Activated CD8-positive, alpha-beta memory T cell treated with anti-CD3 and anti-CD28 coated beads for 1 hour (primary cell): ENCODE measurements around the gene NAA16.
"Not testable (repeated sequence)": the region's sequence is repeated elsewhere in the genome, so short reads cannot be mapped to it uniquely, and the experiment has no call there.

ENCODE experiments used
- DNase-seq, 2 donors: peaks; one replicate each; pipeline ENCODE4 v3.0.0-alpha.2; 2020; ENCODE audit warnings: low read depth in 1 of 2; ENCODE audit errors: extremely low read depth in 1 of 2

Gene NAA16

DNA sequence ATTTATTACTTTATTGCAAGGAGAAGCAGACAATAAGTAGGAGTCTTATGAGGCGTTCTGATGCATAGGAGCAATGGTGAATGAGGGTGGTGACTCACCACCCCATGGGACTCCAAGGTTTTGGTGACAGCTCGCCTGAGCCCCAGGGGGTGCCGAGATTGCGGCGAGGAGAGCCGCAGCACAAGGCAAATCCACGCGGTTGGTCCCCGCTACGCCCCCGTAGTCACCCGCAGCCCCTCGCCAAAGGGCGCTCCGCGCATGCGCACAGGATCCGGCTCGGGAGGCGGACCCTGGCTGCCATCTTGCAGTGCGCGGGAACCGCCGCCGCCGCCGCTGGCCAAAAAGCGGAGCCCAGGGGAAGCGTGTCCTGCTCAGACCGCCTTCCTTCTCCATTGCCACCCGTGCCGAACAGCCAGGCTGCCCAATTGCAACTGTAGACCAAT is at the start of gene NAA16:
Gene NAA16, plus strand, starts transcription at position 305 of the 443 bp plus-strand sequence. CDS start 262 bp downstream, outside the sequence.
- peak; percentile 92 to 93 for DNase-seq

DNA sequence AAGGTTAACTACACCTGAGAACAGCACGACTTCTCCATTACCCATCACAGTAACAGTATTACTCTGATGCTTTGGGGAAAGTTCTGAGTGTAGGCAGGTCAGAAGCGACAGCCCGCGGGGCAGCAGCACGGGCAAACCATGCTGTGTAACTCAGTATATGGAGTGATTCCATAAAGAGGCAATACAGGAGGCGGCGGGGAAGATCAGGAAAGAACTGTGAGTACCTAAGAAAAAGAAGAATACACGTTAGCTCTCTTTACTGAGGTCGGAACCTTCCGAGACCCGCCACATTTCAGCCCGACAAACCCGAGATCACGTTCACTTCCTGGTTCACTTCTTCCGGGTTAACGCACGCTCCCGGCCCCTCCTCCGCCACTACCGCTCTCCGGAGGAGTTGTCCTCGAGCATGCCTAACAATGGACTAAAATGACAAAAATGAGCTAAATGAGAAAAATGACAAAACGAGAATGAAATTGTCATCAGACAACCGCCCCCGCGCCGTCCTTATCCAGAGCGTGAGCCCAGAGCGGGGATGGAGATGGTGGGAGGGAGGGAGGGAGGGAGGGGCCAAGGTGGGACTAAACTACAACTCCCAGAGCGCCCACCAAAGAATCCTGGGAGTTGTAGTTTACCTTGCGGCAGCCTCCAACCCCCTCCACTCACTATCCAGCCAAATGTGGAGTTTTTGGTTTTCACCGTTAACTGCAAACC is 47.7 kb upstream of the NAA16 start, which contains the start of gene MTRF1:
Gene MTRF1, minus strand, starts transcription at position 316 of the 711 bp plus-strand sequence. CDS start 2,669 bp downstream, outside the sequence.
- DNase-seq, result peak; percentile 48 to 60

DNA sequence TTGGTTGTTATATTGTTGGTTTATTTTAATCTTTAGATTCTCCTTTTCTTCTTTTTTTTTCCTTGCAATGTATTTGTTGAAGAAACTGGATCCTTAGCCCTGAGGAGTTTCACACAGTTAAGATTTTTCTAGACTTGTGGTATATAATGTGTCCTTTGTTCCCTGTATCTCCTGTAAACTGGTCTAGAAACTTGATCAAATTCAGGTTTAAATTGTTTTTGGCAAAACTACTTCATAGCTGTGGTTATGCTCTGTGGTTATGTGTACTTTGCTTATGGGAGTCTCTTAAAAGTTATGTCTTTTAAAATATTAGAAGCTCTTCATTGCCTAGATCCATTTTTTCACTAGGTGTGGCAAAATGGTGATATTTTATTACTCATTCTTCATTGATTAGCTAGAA is 44.0 kb upstream of the NAA16 start:
- DNase-seq, result no peak

DNA sequence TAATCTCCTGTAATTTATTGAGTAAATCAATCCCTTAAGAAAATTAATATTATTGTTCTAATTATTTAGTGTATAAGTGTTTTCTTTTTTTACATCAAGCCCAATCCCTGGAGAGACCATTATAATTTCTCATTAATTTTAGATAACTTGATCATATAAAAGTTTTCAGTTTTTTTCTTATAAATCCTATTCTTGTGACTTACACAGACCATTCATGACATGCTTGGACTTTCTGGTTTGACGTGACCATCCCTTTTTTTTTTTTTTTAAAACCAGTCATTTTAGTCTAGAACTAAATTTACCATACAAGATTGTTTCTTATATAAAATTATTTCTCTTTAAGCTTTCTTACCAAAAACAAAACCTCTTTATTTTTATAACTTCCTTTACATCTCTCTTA is 42.3 kb upstream of the NAA16 start:
- DNase-seq, result no peak

DNA sequence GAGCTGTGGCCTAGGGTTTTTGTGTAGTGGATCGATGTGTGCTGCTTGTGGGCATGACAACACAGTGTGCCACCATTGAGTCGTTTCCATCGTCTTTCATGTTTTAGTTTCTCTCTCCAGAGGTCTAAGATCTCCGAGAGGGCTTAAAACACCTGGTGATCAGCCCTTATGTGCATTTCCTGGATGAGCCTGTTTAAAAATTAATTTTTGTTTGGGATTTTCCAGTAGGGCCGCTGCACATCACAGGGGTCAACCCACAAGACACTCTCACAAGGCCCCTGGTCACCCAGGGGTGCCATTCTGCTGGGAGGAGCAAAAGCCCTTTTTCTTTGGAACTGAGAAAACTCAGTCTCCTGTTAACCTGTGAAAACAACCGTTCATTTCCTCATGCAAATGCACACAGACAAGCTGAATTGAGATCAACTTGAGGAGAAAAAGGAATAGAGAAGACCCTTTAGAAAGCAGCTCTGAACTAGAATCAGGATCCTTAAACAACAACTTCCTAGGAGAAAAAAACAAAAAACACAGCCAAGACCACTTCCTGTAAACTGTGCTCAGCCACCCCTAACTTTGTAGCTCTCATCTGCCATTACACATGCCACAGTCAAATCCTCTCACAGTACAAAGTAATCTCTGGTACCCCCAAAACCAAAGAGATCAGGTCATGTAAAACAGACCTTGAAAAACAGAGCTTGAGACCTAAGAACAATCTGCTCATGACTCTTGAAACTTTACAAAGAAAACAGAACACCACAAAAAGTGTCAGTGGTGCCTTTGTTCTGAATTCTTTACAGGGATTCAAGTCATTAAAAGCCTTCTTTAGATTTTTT is 39.4 kb upstream of the NAA16 start:
- DNase-seq, result no peak

DNA sequence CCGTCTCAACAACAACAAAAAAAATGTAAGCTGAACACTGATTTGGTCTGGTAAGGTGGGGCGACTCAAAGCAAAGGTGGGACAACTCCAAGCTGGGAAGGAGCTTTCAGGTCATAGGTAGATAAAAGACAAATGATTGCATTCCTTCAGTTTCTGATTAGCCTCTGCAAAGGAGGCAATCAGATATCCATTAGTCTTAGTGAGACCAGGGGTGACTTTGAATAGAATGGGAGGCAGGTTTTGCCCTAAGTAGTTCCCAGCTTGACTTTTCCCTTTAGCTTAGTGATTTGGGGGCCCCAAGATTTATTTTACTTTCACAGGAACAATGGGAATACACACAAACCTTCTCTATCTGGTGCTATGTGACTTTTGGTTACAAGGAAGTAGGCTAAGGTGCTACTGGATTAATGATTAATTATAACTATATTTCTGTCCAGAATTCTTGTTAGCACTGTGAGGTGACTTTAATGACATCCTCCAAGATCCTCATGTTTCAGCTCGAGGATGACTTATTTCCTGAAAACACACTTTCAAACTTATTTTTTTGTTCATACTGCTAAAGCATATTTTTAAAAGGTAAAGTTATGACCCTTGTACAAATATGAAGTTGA is 37.1 kb upstream of the NAA16 start:
- DNase-seq, result no peak

DNA sequence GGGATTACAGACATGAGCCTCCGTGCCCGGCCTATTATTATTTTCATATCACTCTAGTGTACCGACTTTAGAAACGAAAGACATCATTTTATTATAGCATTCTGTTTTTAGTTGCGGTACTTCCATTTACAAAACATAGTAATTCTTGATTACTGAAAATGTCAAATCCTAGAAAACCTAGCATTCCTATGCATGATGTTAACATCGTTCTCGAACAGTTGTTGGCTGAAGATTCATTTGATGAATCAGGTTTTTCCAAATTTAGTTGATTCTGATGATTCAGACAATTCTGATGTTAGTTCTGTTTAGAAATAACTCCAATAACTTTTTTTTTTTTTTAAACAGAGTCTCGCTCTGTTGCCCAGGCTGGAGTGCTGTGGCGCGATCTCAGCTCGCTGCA is 36.2 kb upstream of the NAA16 start:
- DNase-seq, result no peak

DNA sequence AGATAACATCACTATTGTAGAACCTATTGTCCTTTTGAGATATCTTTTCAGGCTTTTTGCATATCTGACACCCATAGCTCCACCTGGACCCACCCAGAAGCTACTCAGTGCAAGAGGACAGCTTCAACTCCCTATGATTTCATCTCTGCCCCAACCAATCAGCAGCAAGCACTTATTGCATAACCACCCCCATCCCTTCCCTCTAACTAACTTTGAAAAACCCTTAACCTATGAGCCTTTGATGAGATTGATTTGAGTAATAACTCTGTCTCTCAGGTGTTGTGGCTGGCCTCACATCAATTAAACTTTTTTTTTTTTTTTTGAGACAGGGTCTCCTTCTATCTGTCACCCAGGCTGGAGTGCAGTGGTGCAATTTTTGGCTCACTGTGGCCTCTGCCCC is 34.2 kb upstream of the NAA16 start:
- DNase-seq, result no peak

DNA sequence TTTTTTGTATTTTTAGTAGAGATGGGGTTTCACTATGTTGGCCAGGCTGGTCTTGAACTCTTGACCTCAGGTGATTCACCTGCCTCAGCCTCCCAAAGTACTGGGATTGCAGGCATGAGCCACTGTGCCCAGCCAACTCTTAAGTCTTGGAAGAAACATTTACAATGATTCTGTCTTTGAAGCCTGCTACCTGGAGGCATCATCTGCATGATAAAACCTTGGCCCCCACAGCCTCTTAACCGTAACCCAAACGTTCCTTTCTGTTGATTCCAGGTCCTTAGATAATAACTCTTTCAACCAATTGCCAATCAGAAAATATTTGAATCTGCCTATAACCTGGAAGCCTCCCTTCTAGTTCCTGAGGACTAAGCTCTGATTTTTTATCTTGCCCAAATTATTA is 31.9 kb upstream of the NAA16 start:
- DNase-seq, result not testable (repeated sequence)

DNA sequence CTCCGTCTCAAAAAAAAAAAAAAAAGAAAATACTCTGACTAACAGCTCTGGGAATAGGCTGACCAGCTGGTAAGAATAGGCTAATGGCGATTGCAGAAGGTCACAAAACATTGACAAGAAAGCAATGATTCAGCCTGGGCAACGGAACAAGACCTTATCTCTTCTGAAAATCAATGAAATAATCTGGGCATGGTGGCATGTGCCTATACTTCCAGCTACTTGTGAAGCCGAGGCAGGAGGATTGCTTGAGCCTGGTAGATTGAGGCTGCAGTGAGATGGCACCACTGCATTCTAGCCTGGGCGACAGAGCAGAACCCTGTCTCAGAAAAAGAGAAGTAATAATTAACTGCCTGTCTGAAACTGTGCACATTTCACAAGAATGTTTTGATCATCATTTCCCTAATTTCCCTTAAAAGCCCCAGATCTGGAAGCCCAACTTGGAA is 28.9 kb upstream of the NAA16 start:
- no peak for DNase-seq

DNA sequence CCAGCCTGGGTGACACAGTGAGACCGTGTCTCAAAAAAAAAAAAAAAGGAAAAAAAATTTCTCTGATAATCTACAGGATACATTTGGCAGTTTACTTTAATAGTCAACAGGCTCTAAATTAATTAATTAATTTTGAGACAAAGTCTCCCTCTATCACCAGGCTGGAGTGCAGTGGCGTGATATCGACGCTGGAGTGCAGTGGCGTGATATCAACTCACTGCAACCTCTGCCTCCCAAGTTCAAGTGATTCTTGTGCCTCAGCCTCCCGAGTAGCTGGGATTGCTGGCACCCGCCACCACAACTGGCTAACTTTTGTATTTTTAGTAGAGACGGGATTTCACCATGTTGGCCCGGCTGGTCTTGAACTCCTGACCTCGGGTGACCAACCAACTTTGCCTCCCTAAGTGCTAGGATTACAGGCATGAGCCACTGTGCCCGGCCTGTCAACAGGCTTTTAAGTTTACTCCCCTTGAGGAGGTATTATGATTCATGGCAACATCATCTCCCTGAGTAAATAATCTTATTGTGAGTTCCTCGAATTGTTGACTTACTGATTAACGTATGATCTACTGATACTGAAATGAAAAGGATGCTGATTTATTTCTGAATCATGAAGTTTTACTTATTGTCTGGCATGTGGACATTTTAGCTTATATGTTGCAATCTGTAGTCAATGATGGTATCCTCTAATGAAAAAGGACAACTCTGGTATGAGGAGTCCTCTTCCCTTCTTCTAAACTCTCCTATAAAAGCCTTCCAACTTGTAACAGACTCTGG is 26.4 kb upstream of the NAA16 start:
- DNase-seq, result no peak

DNA sequence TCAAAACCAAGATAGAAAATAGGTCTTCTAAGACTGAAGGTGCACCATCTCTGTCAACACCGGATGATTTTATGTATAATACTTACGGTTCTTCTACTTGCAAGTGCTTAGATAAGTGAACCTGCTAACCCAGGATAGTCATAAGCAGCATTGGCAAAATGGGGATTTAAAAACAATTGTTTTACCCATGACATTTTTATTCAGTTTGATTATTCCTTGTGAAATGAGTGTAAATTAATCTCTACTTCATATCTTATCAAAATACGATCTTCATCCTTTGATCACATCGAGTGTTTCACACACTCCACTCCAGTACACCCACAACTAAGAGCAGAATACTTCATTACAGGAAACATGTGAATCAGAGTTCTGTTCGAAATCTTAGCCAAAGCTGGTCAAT is 24.7 kb upstream of the NAA16 start:
- no peak for DNase-seq

DNA sequence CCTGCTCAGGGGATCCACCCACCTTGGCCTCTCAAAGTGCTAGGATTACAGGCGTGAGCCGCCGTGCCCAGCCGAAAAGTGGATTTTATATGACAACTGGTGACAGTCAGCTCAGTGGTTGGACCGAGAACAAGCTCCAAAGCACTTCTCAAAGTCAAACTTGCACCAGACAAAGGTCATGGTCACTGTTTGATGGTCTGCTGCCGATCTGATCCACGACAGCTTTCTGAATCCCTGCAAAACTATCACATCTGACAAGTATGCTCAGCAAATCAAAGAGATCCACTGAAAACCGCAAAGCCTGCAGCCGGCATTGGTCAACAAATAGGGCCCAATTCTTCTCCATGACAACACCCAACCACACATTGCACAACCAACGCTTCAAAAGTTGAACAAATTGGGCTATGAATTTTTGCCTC is 21.6 kb upstream of the NAA16 start:
- no peak for DNase-seq

DNA sequence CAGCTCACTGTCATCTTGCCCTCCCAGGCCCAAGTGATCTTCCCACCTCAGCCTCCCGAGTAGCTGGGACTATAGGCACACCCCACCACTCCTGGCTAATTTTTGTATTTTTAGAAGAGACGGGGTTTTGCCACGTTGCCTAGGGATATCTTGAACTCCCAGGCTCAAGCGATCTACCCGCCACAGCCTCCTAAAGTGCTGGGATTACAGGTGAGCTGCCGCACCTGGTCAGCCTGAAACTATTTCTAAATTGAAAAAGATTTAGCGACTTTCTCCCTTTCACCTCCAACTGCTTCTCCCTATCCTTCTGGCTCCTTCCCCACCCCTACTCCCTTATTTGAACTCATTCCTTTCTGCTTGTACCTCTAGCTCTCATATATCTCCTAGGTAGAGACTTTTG is 19.8 kb upstream of the NAA16 start:
- DNase-seq, result no peak

DNA sequence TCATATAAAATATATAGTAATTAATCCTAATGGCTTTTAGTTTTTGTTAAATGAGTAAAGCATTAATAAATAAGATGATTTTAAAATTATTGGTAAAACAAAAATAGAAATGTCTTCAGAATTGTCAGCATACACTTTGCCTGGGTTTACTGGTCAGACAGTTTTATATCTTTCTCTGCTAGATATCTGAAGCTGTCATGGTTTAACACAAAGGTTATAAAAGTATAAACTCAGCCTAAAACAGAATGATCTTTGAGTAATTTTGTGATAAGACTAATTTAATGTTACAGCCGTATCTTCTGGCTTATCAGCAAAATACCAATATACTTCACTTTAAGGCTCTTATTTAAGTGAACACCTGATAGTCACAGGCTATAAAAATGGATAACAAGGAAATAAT is 17.8 kb upstream of the NAA16 start:
- DNase-seq, result no peak

DNA sequence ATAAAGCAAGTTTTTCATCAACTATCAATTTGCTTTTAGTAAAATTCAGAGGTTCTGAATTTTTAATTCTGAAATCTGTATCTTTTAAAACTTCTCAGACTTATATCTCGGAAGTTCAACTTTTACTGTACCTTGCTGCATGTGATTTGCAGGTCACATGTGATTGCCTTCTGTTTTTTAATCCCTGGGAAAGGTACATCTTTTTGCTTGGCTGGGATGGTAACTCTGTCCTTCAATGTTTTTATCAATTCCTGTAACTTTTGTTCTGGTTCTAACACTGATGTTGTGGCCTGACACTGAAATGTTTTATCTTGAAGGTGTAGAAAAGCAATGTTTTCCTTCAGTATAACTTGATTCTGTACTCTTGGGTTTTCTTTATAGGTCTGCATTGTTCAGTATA is 16.2 kb upstream of the NAA16 start:
- no peak for DNase-seq

DNA sequence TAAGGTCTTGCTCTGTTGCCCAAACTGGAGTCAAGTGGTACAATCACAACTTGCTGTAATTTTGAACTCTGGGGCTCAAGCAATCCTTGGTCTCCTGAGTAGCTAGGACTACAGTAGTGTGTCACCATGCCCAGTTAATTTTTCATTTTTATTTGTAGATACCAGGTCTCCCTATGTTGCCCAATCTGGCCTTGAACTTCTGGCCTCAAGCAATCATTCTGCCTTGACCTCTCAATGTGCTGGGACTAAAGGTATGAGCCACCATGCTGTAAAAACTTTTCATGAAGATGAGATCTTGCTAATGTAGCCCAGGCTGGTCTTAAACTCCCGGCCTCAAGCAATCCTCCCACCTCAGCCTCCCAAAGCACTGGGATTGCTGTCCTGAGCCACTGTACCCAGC is 15.1 kb upstream of the NAA16 start:
- no peak for DNase-seq

DNA sequence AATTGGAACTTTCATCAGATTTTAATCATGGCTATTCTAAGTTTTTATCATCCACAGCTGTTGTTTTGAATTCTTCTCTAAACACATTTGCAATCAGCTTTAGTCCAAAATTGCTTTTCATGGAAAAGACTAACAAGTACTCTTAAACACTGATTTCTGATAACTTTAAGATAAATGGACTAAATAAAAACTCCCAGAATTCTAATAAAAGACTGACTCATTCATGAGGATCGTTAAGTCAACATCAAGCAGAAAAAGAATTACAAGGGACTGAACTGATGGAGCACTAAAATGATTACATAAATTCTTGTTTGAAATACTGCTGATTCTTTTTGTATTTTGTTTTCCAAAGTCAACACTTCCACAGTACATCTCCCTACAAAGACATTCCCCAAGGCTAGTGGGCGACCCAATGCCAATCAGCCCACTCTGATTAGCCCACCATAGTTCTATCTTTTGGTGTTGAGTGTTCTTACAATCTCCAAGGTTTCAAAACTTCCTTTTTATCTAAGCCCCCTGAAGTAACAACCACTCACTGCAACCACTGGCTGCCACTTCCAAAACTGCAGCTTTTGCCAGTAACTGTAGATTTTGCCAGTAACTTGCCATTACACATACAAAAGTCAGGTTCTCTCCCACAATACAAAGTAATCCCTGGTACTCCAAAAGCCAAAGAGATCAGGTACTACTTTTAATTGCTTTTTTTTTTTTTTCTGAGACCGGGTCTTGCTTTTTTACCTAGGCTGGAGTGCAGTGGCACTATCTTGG is 14.0 kb upstream of the NAA16 start:
- no peak for DNase-seq

DNA sequence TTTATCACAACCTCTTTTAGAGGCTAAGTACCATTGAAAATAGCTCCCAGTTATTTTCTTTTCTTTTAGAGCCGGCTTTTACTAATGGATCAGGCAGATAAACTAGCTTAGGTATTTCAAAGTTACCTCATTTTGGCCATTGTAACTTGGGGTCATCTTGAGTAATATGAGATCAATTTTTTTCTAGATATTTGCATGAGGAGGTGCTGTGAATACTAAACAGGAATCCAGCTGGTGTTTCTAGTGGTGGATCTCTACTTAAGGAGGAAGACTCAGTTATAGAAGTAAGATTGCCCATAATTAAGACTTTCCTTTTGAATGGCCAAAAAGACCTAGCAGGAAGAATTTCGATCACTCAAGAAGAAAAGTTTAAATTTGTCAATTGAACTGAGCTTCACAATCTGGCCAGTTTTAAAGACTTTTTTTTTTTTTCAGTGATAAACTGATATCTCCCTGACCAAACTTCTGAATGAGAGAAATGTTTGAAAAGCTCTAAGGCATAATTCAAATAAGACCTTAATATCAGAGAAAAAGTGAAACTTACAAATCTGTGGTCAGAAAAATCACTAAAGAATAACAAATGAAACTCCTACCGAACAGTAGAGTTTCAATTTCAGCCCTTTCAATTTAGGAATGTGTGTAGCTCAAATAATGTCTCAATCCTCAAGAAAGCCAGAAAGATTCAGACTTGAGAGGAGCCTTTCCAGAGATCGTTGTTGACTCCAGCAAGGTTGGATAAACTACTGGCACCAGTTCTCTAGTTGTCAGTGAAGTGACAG is 11.6 kb upstream of the NAA16 start:
- no peak for DNase-seq
